DOHH2 (cell line): Measurements from ENCODE around the gene MAZ.

Source experiments
- CTCF ChIP-seq: fragments of 200-600 bp; sonication (generic); IDR thresholded peaks from one replicate; pipeline ENCODE4 v1.5.1; 2014; ENCODE audit warnings: antibody characterized with exemption, mild to moderate bottlenecking, low read depth, low read length; ENCODE audit not compliant: poor library complexity, severe bottlenecking
- EZH2phosphoT487 ChIP-seq: fragments of 200-600 bp; sonication (generic); IDR thresholded peaks from 2 replicates; pipeline ENCODE4 v1.6.1; 2017; ENCODE audit warnings: borderline replicate concordance, mild to moderate bottlenecking, antibody characterized with exemption, low read length, moderate library complexity, mixed read lengths

DNA sequence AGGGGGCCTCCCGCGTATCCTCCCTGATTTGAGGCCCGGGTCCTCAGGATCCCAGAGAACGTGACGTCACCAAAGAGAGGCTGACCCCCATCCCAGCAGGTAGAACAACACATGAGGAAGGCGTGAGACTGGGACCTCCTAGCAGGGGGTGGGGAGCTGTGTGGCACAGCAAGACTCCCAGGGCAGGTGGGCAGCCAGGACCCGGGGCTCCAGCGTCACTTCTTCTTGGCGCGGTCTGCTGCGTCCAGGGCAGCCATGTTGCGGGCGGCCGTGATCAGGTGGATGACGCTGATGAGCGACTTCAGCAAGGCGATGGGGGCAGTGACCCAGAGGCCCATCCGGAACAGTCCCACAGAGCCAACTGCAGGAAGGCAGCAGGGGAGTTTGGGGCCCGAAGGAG lies 52.6 kb downstream of the MAZ start:
- TF ChIP-seq CTCF (no peak), EZH2phosphoT487 (no peak)
